Dermis blood vessel endothelial cell (primary cell): ENCODE data around the gene IREB2. TPM values are rescaled to one million over a fixed set of nuclear protein-coding genes. Genes with fewer than 3 reads are reported as not detected.
"Not testable (repeated sequence)": the region's sequence is repeated elsewhere in the genome, so short reads cannot be mapped to it uniquely, and the experiment has no call there.

Experiments used
- DNase-seq: peaks from one replicate; pipeline ENCODE4 v3.0.0; 2010
- total RNA-seq: library from RNA; depleted of rRNA; stranded (reverse); fragments of >200 nt; gene quantifications from 2 replicates; pipeline ENCODE4 v1.2.3, GENCODE V29; 2014

The IREB2 gene
- total RNA-seq, 1 donor from 2014 or later, result 26.0 TPM

DNA sequence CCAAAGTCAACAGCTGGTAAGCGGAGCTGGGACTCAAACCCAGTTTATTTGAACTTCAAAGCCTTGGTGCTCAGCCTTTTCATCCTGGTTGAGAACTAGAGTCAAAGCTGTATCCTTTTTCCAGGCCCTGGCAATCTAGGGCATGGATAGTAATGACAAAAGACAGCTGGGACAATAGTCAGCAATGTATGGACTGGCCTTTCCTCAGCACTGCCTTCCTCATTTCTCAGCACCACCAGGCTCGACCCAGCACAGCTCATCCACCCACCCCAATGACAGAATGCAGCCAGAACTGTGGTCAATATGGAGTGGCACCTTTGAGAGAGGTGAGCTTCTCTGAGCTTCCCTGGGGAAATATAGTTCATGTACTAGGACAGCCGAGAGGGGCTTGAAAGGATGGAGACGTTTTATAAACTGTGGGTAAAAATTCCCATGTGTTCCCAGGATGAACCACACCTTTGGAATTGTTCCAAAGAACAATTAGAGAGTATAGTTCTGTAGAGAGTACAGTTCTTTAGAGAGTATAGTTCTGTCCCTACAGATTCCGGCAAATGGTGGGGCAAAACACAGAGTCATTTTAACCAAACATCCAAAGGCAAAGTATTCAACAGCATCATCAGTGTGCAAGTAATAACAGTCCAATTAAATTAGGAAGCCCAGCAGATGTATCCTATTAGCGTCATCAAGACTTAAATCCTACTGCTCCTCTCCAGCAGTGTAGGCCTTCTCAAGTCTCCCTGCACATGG lies 30.2 kb upstream of the IREB2 start:
- DNase-seq, result no peak

DNA sequence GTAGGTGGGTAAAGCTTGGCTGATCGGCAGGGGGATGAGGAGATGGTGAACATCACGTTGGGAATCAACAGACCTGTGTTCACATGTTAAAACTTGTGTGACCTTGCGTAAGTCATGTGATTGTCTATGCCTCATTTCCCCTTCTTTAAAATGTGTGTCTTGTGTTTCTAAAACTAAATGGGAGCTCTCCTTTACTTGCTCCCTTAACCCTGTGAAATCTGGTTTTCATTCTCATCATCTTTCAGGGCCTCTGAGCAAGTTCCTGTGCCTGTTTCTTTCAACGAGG lies 29.7 kb upstream of the IREB2 start:
- no peak for DNase-seq

DNA sequence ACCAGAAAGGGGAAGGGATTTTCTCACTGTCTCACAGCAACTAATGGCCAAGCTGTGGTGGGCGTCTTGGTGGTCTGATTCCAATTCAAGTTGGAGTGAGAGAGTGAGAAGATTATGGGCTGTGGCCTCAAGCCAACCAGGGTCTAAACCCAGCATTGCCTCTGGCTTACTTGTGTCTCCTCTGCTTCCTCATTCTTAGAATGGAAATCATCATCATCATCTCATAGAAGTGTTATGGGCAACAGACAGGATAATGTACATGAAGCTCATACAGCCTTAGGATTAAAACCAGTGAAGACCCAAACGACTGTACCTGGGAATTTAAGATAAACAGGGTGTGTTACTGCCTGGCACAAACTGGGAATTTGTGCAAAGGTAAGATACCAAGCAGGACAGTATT lies 29.1 kb upstream of the IREB2 start:
- DNase-seq, result no peak

DNA sequence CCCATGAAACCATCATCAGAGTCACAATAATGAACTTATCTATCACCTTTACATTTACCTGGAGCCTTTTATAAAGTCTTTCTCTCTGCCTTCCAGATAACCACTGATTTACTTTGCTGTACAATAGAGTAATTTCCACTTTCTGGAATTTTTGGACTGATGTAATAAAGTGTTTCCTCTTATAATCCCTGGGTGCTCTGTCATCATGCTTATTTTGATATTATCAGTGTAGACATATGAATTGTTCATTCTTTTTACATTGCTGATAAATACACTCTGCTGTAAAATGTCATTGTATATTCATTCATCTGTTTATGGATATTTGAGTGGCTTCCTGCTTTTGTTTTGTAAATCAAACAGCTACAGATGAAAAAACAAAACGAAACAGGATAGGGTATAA lies 27.0 kb upstream of the IREB2 start:
- peak; percentile 10 for DNase-seq

DNA sequence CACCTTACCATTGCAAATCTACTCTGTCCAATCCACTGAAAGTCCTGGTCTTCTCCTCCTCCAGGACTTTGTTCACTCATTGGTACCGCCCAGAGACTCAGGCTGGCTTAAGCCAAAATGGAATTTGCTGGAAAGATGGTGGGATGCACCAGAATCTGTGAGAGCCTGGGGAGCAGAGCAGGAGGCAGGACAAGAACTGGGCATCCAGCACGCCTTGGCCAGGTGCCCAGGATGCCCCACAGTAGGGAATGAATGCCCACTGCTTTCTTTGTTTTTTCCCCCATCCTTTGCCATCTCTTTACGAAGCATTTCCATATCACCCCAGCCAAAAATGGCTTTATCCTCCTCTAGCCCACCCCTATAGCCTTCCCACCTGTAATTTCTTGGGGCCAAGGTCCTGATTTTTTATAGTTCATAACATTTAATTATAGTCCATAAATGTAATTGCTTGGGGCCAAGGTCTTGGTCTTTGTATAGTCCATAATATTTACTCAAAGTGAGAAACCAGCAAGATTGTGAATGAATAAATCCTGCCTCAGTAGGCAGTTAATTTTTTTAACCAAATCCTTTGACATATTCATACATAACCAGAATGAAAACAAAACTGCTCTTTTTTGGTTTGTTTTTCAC lies 23.3 kb upstream of the IREB2 start:
- DNase-seq, result no peak

DNA sequence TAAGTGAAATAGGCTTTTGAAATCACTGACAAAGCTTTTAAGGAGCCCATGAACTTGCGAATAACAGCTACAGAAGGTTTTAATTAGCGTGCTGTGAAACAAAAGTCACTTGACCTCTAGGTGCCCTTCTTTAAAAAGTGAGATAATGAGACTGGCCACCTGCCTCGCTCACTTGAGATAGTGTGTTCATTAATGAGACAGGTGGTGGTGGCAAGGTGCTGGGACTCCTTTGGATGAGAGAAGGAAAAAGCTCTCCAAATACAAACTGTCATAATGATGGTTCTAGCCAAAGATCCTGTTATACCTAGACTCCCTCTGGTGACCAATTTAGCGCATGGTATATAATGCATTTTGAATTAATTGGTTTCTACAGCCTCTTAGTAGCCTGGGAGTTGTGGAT lies 22.7 kb upstream of the IREB2 start:
- DNase-seq, result peak; percentile 41

DNA sequence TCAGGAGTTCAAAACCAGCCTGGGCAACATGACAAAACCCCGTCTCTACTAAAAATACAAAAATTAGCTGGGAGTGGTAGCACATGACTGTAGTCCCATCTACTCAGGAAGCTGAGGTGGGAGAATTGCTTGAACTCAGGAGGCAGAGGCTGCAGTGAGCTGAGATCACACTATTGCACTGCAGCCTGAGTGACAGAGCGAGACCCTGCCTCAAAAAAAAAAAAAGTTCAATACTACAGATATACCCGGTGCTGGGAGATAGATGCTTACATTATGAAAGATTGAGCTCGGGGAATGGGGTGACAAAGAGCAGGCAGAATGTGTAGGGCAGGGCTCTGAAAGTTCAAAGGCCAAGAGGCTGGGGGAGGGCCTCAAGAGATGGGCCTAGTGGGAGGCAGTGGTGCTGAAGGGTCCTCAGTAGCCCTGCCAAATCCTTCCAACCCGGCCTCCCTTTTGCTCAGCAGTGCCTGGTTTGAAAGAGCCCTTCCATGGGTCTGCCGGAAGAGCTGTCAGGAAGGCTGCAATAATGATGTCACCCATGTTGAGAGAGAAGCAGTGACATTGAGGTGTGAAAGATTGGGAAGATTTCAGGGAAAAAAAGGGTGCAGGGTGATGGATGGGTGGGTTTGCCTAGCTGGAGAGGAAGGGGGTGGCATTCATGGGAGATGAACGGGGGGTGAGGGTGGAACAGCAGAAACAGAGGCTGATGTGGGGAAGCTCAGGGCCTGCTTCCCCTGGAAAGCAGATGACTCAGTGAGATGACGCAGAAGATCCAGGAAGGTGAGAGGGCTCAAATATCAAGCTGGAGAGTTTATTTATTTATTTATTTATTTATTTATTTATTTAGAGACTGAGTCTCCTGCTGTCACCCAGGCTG lies 20.0 kb upstream of the IREB2 start:
- peak; percentile 31 for DNase-seq

DNA sequence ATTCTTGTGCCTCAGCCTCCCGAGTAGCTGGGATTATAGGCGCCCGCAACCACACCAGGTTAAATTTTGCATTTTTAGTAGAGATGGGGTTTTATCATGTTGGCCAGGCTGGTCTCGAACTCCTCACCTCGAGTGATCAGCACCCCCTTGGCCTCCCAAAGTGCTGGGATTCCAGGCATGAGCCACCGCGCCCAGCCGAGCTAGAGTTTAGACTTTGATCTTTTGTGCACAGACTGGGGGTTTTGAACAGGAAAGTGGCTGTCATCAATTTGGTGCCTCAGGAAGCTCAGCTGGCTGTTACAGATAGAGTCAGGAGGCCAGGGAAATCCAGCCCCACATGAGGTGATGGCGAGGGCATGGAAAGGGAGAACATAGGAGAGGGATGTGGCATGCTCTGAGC lies 19.3 kb upstream of the IREB2 start:
- no peak for DNase-seq

DNA sequence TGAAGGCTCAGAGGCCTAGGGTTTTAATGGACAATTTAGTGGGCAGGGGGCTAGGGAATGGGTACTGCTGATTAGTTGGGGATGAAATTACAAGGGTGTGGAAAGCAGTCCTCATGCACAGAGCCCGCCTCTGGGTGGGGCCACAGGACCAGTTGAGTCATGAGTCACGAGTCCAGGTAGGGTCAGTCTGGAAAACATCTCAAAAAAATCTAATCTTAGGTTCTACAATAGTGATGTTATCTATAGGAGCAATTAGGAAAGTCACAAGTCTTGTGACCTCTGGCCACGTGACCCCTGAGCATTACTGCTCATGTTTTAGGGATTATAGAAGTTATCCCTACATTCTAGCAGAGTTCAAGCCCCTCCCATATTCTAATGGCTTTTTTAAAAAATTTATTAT lies 18.6 kb upstream of the IREB2 start:
- no peak for DNase-seq

DNA sequence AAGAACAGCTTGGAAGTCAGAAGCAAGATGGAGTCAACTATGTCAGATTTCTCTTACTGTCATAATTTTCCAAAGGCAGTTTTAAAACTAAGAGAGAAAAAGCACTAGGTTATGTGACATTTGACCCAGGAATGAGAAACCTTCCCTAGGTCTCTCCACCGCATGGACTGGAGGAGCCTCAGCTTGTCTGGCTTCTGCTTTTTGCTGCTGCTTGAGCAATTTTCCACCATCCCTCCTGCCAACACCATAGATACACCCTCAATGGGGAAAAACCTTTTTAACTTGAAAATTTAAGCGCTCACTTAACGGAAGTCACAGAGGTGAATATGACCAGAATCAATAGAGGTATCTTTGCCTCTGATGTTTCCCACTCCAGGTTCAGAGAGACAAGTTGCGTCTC lies 17.8 kb upstream of the IREB2 start:
- DNase-seq, result no peak

DNA sequence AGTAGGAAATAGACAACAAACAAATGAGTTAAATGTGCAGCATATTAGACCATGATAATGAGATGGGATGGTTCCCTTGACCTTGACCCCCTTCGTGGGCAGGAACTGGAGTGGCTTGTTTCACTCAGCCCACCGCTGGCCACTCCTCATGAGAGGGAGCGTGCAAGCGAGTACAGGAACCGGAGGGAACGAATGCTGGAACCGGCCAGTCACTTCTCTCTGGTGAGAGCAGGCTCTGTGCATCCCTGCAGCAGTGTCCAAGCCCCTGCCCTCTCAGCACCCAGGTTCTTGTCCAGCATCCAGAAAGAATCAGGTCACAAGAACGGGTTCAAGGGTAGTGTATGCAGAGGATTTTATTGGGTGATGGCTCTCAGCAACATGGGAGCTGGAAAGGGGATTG lies 17.2 kb upstream of the IREB2 start:
- DNase-seq, result no peak

DNA sequence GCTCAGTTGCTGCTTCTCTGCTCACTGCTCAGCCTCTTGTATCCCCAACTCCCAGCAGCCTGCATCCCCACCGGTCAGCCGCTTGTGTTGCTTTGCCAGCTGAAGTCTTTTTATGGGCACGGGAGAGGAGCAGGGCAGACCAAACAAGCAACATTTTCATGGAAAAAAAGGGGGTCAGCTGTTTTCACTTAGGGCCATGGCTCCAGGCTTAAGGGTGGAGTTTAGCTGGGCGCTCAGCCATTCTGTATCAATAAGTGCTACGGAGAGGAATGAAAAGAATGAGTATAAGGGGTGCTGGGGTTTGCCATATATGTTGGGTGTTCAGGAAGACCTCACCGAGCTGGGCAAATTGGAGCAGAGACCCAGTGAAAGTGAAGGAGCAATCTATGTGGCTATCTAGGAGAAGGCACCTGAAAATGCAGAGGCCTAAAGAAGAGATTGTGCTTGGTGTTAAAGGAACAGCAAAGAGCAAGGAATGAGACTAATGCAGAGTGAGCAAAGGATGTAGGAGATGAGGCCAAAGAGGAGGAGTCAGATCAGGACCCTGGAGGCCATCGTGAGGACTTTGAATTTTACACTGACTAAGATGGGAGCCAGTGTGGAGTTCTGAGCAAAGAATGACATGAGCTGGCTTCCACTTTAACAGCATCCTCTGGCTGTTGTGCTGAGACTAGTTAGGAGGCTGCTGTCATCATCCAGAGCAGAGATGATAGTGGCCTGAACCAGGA lies 16.6 kb upstream of the IREB2 start:
- no peak for DNase-seq

DNA sequence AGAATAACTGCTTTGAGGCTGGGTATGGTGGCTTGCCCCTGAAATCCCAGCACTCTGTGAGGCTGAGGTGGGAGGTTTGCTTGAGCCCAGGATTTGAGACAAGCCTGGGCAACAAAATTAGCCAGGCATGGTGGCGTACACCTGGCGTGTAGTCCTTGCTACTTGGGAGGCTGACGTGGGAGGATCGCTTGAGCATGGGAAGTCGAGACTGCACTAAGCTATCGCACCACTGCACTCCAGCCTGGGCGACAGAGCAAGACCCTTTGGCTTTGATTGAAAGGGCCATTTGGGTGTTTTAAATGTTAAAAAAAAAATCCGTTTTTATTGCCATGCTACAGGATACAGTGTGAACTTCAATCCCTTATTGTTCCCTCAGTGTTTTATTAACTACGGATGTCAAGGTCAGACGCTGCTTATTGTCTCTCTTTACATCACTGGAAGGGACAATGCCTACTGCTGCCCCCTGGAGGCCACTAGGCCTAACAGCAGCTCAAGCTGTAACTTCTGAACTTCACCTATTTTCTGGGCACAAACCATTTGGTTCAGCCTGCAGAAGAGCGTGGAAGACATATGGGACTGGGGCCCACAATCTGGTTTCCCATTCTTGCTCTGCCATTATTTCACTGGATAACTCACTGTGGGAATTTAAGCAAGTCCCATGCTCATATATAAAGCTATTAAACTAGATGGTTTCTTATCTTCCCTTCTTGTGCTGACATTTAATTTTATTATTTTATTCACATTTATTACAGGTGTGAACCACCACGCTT lies 15.3 kb upstream of the IREB2 start:
- peak; percentile 79 for DNase-seq

DNA sequence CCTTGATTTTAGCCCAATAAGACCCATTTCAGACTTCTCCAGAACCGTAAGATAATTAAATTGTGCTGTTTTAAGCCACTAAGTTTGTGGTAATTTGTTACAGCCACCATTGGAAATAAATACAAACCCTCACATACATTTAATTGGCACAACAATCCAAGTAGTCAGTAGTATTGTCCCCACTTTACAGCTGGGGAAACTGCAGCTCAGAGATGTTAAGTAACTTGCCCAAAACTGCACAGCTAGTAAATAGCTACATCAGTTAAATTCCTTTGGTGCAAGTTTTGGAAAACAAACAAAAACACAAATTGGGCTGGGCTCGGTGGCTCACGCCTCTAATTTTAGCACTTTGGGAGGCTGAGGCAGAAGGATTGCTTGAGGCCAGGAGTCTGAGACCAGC lies 13.3 kb upstream of the IREB2 start:
- no peak for DNase-seq

DNA sequence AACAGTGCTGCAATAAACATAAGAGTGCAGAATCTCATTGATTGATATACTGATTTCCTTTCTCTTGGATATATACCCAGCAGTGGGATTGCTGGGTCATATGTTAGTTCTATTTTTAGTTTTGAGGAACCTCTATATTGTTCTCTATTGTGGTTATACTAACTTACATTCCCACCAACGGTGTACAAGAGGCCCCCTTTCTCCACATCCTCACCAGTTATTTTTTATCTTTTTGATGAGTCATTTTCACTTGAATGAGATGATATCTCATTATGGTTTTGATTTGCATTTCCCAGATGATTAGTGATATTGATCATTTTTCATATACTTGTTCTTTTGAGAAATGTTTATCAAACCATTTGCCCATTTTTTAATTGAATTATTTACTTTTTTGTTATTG lies 12.4 kb upstream of the IREB2 start:
- DNase-seq, result no peak

DNA sequence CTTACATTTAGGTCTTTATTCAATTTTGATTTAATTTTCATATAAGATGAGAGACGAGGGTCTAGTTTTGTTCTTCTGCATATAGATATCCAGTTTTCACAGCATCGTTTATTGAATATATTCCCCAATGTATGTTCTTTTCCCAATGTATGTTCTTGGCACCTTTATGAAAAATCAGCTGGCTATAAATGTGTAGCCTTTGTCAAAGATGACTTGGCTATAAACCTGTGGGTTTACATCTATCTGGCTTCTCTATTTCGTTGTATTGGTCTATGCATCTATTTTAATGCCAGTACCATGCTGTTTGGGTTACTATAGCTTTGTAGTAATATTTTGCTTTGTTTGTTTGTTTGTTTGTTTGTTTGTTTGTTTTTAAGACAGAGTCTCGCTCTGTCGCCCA lies 11.7 kb upstream of the IREB2 start:
- DNase-seq, result no peak

DNA sequence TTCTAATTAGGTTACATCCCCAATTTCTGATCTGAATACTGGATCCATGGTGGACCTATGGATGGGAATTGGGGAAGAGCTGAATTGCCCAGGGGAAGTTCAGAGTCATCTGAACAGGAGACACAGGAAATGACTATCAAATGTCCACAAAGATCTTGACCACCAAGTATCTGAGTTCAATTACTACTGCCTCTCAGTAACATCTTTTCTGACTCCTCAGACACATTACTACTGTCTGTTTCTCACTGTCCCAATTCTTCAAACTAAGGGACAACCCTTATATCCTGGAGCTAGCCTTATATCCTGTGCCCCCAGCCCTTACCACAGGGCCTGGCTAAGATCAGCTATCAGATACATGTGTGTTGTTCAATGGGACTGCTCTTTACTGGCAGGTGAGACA lies 10.1 kb upstream of the IREB2 start:
- no peak for DNase-seq

DNA sequence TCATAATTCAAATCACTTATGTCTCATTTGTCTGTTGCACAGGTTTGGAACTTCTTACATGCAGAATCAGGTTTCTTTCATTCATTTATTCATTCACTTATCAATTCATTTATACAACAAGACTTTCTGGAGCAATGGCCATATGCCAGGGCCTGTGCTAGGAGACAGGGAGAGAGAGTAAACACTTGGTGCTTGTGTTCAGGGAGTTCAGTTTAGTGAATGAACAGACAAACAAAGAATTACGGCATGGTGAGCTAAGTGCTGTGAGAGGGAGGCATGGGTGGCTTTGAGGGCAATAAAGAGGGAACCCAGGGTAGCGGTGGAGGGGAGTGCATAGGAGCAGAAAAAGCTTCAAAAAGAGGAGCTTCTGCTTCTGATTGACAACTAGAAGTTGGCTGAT lies 8.5 kb upstream of the IREB2 start:
- no peak for DNase-seq

DNA sequence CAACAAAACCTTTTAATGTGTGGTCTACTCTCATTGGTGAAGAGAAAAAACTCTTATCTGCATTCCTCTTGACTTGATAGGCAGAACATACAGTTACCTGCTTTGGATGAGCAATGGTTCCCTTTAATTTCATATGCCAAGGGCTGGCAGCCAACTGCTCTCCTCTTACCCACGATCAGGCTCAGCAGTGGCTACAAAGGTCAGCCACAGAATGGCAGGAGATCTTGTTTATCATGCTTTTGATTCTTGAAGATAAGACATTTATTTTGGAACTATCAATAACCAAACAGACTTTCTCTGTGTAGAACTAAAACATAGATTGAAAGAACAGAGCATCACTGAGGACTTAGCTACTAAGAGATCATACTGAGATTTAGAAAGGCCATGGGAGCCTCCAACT lies 6.1 kb upstream of the IREB2 start:
- DNase-seq, result no peak

DNA sequence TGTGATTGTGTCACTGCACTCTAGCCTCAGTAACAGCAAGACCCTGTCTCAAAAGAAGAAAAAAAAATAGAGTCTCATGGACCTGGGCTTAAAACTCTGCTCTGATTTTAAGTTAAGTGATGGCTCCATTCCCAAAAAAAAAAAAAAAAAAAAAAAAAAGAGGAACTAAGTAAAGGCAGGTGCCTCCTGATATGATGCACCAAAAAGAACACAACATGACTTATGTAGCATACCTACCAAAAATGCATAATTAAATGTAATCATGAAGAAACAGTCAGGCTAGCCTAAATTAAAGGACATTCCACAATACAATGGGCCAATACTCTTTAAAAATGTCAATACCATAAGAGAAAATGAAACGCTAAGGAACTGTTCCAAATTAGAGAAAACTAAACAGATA lies 5.4 kb upstream of the IREB2 start:
- DNase-seq, result no peak

DNA sequence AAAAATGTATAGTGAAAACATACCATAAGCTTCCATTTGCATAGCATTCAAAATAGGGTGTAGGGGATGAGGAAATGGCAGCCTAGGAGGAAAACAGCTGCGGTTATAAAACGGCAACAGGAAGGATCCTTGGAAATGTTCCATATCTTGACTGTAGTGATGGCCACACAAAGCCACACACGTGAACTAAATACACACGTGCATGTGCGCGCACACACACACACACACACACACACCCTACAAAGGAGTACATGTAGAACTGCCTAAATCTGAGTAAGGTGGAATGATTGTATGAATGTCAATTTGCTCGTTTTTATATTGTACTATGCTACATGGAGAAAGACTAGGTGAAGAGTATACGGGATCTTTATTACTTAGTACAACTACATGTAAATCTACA lies 3.9 kb upstream of the IREB2 start:
- DNase-seq, result peak; percentile 39

DNA sequence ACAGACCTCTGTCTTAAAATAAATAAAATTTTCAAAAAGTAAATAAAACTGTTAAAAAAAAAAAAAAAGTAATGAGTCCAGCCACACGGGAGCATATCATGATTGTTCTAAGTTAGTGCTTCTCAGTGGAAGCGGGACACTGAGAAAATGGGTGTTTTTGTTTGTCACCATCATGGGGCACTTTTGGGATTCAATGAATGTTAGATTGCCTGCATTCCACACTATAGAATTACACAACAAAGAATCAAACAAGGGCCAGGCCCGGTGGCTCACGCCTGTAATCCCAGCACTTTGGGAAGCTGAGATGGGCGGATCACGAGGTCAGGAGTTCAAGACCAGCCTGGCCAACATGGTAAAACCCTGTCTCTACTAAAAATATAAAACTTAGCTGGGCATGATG lies 3.3 kb upstream of the IREB2 start:
- DNase-seq, result not testable (repeated sequence)
